GM12878 (cell line): Measurements from ENCODE around the gene ENTPD6.

Source experiments
- ASH2L ChIP-seq: fragments of 300-600, 200-600 bp; sonication (generic); IDR thresholded peaks from 2 replicates; pipeline ENCODE4 v1.6.1; 2017; ENCODE audit warnings: low read depth, mild to moderate bottlenecking, borderline replicate concordance
- CBFB ChIP-seq: IDR thresholded peaks from 2 replicates; pipeline ENCODE4 v1.6.1; 2016; ENCODE audit warnings: antibody characterized with exemption, low read depth
- CHD1 ChIP-seq: IDR thresholded peaks from 2 replicates; pipeline ENCODE4 v1.6.1; 2012; ENCODE audit warnings: low read depth, low read length, improper control_type of control experiment
- JUNB ChIP-seq: IDR thresholded peaks from 2 replicates; pipeline ENCODE4 v1.6.1; 2016; ENCODE audit warnings: antibody characterized with exemption, mild to moderate bottlenecking
- NFIC ChIP-seq: IDR thresholded peaks from 2 replicates; pipeline ENCODE4 v1.6.1; 2012; ENCODE audit warnings: low read depth, mild to moderate bottlenecking, inconsistent platforms, low read length, moderate library complexity
- NR2C2 ChIP-seq: IDR thresholded peaks from 2 replicates; pipeline ENCODE4 v1.6.1; 2011; ENCODE audit warnings: borderline replicate concordance, low read depth; ENCODE audit not compliant: control insufficient read depth, insufficient read length
- POLR2A ChIP-seq: IDR thresholded peaks from 2 replicates; pipeline ENCODE4 v1.6.1; 2011; ENCODE audit warnings: low read depth, mild to moderate bottlenecking, low read length
- POLR2AphosphoS5 ChIP-seq: IDR thresholded peaks from 2 replicates; pipeline ENCODE4 v1.6.1; 2011; ENCODE audit warnings: mild to moderate bottlenecking, low read length, inconsistent platforms
- RAD21 ChIP-seq: IDR thresholded peaks from 2 replicates; pipeline ENCODE4 v1.6.1; 2011; ENCODE audit warnings: mild to moderate bottlenecking, low read depth, low read length, moderate library complexity; ENCODE audit not compliant: insufficient read depth
- RB1 ChIP-seq: fragments of 450-650 bp; formaldehyde crosslinking; IDR thresholded peaks from 2 replicates; pipeline ENCODE4 v1.6.1; 2017; ENCODE audit warnings: mild to moderate bottlenecking, borderline replicate concordance
- TF ChIP-seq, protein P1 (sequence below), 3 experiments: IDR thresholded peaks in 2 of 3; conservative IDR thresholded peaks in 1 of 3; 2 replicates each; pipeline ENCODE4 v1.5.1; 2011; ENCODE audit warnings: low read depth in 3 of 3, low read length in 3 of 3, mild to moderate bottlenecking in 3 of 3, control low read depth in 2 of 3, moderate library complexity in 2 of 3, inconsistent platforms in 1 of 3, mixed read lengths in 1 of 3; ENCODE audit not compliant: control insufficient read depth in 2 of 3, insufficient read depth in 1 of 3; ENCODE audit errors: extremely low read depth in 1 of 3
- TF ChIP-seq, protein P2 (sequence below): IDR thresholded peaks from 2 replicates; pipeline ENCODE4 v1.6.1; 2012; ENCODE audit warnings: low read depth, low read length, improper control_type of control experiment
- TF ChIP-seq, protein P3 (sequence below): IDR thresholded peaks from 2 replicates; pipeline ENCODE4 v1.6.1; 2012; ENCODE audit warnings: mild to moderate bottlenecking, low read depth, low read length

DNA sequence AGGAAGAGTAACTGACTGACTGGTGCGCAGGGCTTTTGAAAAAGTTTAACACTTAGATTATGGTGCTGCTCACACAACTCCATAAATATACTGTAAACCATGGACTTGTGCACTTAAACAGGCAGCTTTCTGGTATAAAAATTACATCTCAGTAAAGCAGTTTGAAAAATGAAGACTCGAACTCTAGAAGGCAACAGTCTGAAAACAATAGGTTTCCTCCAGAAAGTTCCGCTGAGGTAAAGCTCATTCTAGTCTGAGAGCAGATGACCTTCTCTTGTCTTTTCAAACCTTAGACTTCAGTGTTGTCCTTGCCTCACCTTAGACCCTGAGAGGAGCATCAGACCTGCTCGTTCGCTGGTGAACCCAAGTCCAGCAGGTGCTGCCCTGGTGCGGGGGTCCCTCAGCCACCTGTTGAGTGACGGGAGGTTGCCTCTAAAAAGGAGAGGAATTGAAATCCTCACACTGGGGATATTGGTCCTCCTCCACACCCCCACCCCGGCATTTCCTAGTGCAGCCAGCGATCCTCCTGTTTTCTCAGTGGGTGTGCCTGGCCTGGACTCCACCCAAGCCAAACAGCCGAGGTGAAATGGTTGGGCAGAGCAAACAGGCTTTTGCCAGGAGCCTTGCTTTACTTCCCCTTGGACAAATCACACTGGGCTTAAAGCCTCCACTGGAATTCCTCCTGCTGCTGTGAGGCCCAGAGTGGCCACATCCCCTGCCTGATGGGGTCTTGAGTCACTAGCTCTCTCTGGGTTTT lies 37.7 kb downstream of the ENTPD6 start:
- TF ChIP-seq ASH2L (no peak), JUNB (no peak), CBFB (no peak), POLR2AphosphoS5 (no peak), RB1 (no peak), CHD1 (no peak), POLR2A (no peak), NFIC (no peak), NR2C2 (no peak), RAD21 (no peak)
- TF ChIP-seq, protein P1, sequence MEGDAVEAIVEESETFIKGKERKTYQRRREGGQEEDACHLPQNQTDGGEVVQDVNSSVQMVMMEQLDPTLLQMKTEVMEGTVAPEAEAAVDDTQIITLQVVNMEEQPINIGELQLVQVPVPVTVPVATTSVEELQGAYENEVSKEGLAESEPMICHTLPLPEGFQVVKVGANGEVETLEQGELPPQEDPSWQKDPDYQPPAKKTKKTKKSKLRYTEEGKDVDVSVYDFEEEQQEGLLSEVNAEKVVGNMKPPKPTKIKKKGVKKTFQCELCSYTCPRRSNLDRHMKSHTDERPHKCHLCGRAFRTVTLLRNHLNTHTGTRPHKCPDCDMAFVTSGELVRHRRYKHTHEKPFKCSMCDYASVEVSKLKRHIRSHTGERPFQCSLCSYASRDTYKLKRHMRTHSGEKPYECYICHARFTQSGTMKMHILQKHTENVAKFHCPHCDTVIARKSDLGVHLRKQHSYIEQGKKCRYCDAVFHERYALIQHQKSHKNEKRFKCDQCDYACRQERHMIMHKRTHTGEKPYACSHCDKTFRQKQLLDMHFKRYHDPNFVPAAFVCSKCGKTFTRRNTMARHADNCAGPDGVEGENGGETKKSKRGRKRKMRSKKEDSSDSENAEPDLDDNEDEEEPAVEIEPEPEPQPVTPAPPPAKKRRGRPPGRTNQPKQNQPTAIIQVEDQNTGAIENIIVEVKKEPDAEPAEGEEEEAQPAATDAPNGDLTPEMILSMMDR (IDR thresholded peaks at IDR 0.05 in 2 of 3, conservative IDR thresholded peaks at IDR 0.05 in 1 of 3; ENCODE audit: control insufficient read depth in 2 of 3, extremely low read depth in 1 of 3, insufficient read depth in 1 of 3, low read depth in 3 of 3, low read length in 3 of 3), result no peak
- TF ChIP-seq, protein P2, sequence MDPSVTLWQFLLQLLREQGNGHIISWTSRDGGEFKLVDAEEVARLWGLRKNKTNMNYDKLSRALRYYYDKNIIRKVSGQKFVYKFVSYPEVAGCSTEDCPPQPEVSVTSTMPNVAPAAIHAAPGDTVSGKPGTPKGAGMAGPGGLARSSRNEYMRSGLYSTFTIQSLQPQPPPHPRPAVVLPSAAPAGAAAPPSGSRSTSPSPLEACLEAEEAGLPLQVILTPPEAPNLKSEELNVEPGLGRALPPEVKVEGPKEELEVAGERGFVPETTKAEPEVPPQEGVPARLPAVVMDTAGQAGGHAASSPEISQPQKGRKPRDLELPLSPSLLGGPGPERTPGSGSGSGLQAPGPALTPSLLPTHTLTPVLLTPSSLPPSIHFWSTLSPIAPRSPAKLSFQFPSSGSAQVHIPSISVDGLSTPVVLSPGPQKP, result no peak
- TF ChIP-seq, protein P3, sequence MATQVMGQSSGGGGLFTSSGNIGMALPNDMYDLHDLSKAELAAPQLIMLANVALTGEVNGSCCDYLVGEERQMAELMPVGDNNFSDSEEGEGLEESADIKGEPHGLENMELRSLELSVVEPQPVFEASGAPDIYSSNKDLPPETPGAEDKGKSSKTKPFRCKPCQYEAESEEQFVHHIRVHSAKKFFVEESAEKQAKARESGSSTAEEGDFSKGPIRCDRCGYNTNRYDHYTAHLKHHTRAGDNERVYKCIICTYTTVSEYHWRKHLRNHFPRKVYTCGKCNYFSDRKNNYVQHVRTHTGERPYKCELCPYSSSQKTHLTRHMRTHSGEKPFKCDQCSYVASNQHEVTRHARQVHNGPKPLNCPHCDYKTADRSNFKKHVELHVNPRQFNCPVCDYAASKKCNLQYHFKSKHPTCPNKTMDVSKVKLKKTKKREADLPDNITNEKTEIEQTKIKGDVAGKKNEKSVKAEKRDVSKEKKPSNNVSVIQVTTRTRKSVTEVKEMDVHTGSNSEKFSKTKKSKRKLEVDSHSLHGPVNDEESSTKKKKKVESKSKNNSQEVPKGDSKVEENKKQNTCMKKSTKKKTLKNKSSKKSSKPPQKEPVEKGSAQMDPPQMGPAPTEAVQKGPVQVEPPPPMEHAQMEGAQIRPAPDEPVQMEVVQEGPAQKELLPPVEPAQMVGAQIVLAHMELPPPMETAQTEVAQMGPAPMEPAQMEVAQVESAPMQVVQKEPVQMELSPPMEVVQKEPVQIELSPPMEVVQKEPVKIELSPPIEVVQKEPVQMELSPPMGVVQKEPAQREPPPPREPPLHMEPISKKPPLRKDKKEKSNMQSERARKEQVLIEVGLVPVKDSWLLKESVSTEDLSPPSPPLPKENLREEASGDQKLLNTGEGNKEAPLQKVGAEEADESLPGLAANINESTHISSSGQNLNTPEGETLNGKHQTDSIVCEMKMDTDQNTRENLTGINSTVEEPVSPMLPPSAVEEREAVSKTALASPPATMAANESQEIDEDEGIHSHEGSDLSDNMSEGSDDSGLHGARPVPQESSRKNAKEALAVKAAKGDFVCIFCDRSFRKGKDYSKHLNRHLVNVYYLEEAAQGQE, result no peak
